Mucosa of stomach (tissue), 1 donor: ENCODE results near the gene UBAC1.

ENCODE experiments used
- H3K27me3 ChIP-seq: one replicate; pipeline ENCODE4 v1.7.0; 2013; ENCODE audit warnings: mild to moderate bottlenecking, low read length; ENCODE audit not compliant: control insufficient read depth, insufficient read depth
- H3K36me3 ChIP-seq: one replicate; pipeline ENCODE4 v1.7.0; 2013; ENCODE audit warnings: low read length; ENCODE audit not compliant: control insufficient read depth, insufficient read depth
- H3K4me1 ChIP-seq: one replicate; pipeline ENCODE4 v1.7.0; 2013; ENCODE audit warnings: mild to moderate bottlenecking, low read length; ENCODE audit not compliant: control insufficient read depth, insufficient read depth
- H3K4me3 ChIP-seq: one replicate; pipeline ENCODE4 v1.7.0; 2013; ENCODE audit warnings: low read length
- H3K9ac ChIP-seq: one replicate; pipeline ENCODE4 v1.7.0; 2013; ENCODE audit warnings: mild to moderate bottlenecking, low read length, moderate library complexity
- H3K9me3 ChIP-seq: one replicate; pipeline ENCODE4 v1.7.0; 2013; ENCODE audit warnings: mild to moderate bottlenecking, low read length, moderate library complexity; ENCODE audit not compliant: control insufficient read depth
- donor health status: Pancreatic carcinoma.

Gene UBAC1

DNA sequence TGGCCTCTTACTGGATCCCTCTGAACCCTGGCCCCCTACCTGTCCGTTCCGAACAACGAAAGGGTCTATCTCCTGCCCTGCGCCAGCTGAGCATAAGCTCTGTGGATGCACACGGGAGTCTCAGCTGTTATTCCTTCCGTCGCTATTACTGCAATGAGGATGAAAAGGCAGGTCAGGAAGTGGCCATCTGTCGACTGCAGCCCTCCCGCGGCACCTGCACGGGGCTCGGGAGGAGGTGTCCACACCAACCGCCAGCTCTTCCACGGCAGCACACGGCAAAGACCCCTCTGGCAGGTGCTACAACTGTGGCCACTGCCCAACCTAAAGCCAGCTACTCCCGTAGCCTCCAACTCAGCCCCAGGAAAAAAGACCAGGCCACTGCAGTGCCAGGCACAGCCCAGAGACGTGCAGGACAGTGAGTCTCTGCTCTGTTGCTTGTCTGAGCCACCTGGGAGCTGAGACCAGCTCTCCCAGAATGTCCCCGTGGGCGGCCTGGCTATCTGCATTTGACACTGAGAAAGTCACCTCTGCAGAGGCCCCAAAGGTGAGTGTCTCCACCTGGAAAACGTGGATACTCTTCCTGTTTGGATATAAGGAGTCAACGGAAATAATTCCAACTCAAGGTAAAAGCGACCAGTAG is 72.9 kb downstream of the UBAC1 start:
- Histone ChIP-seq H3K9ac (no peak overlapping the region), H3K9me3 (no peaks in the 10 kb centered on the region), H3K4me1 (peaks cover 24% of the 10 kb centered on the region), H3K27me3 (no peaks in the 10 kb centered on the region), H3K4me3 (no peak overlapping the region), H3K36me3 (no peaks in the 10 kb centered on the region)

DNA sequence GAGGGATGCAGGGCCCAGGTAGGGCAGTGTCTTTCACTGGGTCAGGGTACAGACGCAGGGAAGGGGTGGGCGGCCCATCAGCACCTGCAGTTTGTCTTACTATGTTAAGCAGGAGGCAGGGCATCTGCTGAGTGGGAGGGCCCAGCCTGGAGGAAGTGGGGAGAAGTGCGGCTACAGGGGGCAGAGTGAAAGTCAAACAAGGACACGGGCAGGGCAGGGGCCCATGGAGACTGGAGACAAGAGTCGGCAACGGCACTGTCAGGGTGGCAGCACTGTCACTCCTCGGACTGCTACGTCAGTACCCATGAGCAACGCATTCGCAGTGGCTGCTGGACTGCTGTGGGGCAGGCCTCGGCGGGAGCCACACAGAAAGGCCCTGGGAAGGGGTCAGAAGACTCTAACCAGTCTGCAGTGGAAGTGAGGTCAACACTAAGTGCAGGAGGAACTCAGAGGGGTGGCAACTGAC is 73.6 kb downstream of the UBAC1 start:
- no peaks in the 10 kb centered on the region for H3K36me3 ChIP-seq
- H3K4me1 ChIP-seq: peaks cover 24% of the 10 kb centered on the region
- H3K9ac ChIP-seq: no peak overlapping the region
- H3K9me3 ChIP-seq: no peaks in the 10 kb centered on the region
- H3K27me3 ChIP-seq: no peaks in the 10 kb centered on the region
- no peak overlapping the region for H3K4me3 ChIP-seq

DNA sequence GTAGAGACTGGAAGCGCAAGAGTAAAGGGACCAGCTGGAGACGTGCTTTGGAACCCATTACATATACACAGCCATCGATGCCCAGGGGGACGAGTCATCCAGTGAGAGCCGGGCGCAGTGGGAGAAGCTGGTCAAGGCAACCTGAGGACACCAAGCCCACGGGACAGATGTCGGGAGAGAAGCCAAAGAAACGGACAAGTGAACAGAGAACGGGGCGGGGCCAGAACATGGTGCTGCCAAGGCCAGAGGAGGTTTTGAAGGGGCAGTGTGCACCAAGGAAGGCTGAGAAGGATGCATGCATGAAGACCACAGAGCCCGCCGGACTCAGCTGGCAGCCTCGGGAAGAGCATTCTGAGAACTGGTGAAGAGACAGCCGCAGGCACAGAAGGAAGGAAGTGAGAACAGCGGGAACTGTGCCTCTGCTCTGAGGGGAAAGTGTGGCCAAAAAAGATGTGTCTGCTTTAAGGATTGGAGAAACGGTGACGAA is 74.1 kb downstream of the UBAC1 start:
- H3K27me3 ChIP-seq: no peaks in the 10 kb centered on the region
- H3K36me3 ChIP-seq: no peaks in the 10 kb centered on the region
- no peak overlapping the region for H3K9ac ChIP-seq
- H3K9me3 ChIP-seq: no peaks in the 10 kb centered on the region
- H3K4me3 ChIP-seq: no peak overlapping the region
- peaks cover 24% of the 10 kb centered on the region for H3K4me1 ChIP-seq

DNA sequence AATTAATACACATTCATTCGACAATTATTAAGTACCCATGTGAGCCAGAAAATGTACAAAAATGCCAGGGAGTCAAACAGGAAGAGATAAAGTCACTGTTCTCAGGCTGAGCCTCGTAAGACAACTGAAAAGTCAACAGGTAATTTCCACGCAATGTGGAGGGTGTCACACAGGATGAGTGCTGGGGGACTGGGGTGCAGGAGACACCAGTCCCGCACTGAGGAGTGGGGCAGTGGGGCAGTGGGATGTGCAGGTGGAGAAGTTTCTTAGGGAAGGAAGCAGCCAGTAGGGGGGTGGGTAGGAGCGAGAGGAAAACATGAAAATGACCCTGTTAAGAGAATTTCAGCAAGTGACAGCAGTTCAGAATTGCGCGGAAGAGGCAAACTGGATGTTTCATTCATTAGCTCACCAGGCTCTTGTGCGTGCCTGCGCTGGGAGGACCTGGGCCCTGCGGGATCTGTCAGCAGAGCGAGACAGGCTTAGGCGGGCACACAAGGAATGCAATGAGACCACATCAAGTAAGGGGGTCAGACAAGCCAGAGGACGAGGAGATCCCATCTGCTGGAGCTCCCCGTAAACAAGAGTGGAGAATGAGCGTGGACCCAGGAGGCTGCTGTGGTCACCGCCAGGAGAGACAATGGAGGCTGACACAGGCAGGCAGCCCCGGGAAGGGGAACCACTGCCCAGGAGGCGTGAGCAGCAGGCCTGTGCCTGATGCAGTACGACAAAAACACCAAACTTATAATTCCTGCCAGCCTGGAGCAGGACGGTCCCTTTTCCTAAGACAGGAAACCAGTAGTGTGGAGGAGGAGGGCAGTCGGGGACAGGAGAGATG is 74.8 kb downstream of the UBAC1 start:
- H3K36me3 ChIP-seq: no peaks in the 10 kb centered on the region
- no peaks in the 10 kb centered on the region for H3K27me3 ChIP-seq
- H3K4me3 ChIP-seq: no peak overlapping the region
- H3K4me1 ChIP-seq: peaks cover 24% of the 10 kb centered on the region
- no peaks in the 10 kb centered on the region for H3K9me3 ChIP-seq
- no peak overlapping the region for H3K9ac ChIP-seq

GRCh38 chr9:135885100-135885853 is 75.9 kb downstream of the UBAC1 start:
- Histone ChIP-seq H3K4me3 (no peak overlapping the region), H3K9ac (no peak overlapping the region), H3K27me3 (no peaks in the 10 kb centered on the region), H3K4me1 (peaks cover 24% of the 10 kb centered on the region), H3K9me3 (no peaks in the 10 kb centered on the region), H3K36me3 (no peaks in the 10 kb centered on the region)

DNA sequence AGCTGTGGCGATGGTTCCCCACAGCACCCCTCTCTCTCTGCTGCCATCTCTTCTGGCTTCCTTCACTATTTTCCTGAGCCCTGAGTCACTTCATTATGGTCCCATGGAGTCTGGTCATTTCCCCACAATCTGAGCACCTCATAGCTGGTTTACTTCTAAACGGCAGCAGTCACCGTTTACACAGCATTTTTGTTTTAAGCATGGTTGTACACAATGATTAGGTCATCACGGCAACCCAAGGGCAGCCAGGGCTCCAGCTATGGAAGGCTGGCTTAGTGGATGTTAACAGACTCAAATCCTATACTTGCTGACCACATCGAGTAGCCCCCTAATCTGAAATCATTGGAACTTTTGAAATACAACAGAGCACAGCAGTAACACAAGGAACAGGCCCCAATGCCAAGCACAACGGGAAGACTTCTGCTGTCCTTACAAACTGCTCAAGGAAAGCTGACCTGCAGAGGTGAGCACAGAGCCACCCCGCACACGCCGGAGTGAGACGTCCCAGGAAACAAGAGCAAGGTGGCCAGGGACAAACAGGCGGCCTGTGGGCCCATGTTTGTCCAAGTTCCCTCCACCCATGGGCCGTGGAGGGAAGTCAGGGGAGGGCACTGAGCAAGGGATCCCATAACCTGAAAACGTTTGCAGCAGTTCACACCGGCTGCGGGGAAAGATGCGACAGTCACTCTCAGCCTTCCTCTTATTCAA is 76.7 kb downstream of the UBAC1 start:
- no peaks in the 10 kb centered on the region for H3K36me3 ChIP-seq
- H3K4me3 ChIP-seq: no peak overlapping the region
- H3K9ac ChIP-seq: no peak overlapping the region
- peaks cover 24% of the 10 kb centered on the region for H3K4me1 ChIP-seq
- H3K27me3 ChIP-seq: no peaks in the 10 kb centered on the region
- no peaks in the 10 kb centered on the region for H3K9me3 ChIP-seq

GRCh38 chr9:135883410-135884089 is 77.6 kb downstream of the UBAC1 start:
- Histone ChIP-seq H3K9me3 (no peaks in the 10 kb centered on the region), H3K27me3 (no peaks in the 10 kb centered on the region), H3K4me3 (no peak overlapping the region), H3K4me1 (peaks cover 24% of the 10 kb centered on the region), H3K36me3 (no peaks in the 10 kb centered on the region), H3K9ac (no peak overlapping the region)
